Measurements from ENCODE around the gene SGIP1. TPM values are rescaled to one million over a fixed set of nuclear protein-coding genes. Genes with fewer than 3 reads are reported as not detected.

Gene SGIP1
- total RNA-seq, 1 donor from 2014 or later = 0.79 TPM

DNA sequence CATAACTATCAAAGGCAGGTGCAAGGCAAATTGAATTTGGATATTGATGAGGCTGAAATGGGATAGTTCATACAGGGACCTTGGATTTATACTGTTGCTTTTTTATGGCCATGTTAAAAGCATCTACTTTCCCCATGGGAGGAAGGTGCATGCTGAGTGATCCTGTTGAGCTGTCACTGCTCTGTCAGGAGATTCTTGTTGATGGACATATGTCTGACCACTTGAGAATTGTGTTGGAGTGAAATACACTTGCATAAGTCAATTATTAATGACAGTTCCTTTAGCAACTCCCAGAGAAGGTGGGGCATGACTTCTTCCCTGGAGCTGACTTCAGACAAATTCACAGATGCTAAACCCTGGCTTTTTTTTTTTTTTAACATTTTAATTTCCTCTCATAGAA is 159.9 kb downstream of the SGIP1 start:
- no peak overlapping the region for H3K4me3 ChIP-seq (ENCODE audit: low read depth, low read length)
- DNase-seq (ENCODE audit: low read depth) (no peak), FAIRE-seq (no peak)
- no peaks in the 10 kb centered on the region for H3K27me3 ChIP-seq (ENCODE audit: control insufficient read depth, insufficient read depth, low read length)
- H3K36me3 ChIP-seq (ENCODE audit: control insufficient read depth, insufficient read depth, low read length) = no peaks in the 10 kb centered on the region
- TF ChIP-seq, protein P1, sequence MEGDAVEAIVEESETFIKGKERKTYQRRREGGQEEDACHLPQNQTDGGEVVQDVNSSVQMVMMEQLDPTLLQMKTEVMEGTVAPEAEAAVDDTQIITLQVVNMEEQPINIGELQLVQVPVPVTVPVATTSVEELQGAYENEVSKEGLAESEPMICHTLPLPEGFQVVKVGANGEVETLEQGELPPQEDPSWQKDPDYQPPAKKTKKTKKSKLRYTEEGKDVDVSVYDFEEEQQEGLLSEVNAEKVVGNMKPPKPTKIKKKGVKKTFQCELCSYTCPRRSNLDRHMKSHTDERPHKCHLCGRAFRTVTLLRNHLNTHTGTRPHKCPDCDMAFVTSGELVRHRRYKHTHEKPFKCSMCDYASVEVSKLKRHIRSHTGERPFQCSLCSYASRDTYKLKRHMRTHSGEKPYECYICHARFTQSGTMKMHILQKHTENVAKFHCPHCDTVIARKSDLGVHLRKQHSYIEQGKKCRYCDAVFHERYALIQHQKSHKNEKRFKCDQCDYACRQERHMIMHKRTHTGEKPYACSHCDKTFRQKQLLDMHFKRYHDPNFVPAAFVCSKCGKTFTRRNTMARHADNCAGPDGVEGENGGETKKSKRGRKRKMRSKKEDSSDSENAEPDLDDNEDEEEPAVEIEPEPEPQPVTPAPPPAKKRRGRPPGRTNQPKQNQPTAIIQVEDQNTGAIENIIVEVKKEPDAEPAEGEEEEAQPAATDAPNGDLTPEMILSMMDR (IDR thresholded peaks at IDR 0.05; ENCODE audit: insufficient read depth, low read length, severe bottlenecking) = no peak

DNA sequence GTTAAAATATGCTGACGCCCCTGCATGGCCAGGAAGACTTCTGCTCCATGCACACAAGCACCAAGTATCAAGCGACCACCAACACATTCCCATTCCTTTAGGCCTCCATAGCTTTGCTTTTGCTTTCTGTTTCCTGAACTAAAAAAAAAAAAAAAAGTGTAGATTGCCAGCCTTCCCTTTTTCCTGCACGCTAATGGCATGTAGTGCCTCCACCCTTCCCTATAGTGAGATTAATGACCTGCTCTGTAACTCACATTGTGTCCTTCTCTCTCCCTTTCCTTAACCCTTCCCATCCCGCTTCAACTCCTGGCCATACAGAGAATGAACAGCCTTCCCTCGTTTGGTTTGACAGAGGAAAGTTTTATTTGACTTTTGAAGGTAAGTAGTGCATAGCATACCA is 161.2 kb downstream of the SGIP1 start:
- Histone ChIP-seq H3K27me3 (ENCODE audit: control insufficient read depth, insufficient read depth, low read length) (no peaks in the 10 kb centered on the region), H3K4me3 (ENCODE audit: low read depth, low read length) (no peak overlapping the region), H3K36me3 (ENCODE audit: control insufficient read depth, insufficient read depth, low read length) (no peaks in the 10 kb centered on the region)
- TF ChIP-seq, protein P1 (IDR thresholded peaks at IDR 0.05; ENCODE audit: insufficient read depth, low read length, severe bottlenecking) = no peak
- no peak for FAIRE-seq
- no peak for DNase-seq (ENCODE audit: low read depth)

DNA sequence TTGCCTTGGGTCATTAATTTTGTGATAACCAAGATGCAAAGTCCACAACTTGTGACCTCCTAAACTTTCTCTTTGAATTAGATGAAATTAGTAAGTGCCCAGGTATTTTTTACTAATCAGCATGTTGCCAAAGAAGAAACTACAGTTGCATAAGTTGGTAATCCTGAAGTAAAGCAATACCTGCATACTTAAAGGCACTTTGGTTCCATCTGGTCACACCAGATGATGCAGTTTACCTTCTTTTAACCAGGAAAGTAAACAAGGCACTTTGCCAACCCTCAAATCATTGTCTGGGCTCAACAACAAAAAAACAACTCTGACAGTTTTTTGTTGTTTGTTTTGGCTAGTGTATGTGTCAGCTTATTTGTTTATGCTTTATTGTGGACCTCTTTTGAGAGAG is 162.8 kb downstream of the SGIP1 start:
- DNase-seq (ENCODE audit: low read depth) (peak; percentile 50), FAIRE-seq (no peak)
- TF ChIP-seq, protein P1 (IDR thresholded peaks at IDR 0.05; ENCODE audit: insufficient read depth, low read length, severe bottlenecking) = no peak
- Histone ChIP-seq H3K27me3 (ENCODE audit: control insufficient read depth, insufficient read depth, low read length) (no peaks in the 10 kb centered on the region), H3K4me3 (ENCODE audit: low read depth, low read length) (no peak overlapping the region), H3K36me3 (ENCODE audit: control insufficient read depth, insufficient read depth, low read length) (no peaks in the 10 kb centered on the region)

DNA sequence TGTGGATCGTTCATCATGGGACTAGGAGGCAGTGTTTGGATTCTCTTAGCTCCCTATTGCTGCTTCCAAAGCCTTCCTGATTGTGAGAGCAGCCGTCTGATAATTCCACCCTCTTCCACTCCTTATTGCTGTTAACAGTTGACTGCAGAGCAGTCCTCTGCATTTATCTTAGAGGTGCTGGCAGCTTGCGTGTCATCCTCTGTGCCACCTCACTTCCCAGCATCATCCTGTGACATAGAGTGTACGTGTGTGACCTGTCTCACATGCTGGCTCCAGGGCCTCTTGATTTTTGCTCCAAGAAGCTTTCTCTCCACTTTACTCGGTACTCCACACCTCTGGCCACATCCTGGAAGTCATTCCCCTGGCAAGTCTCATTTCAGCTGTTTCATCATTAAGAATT is 165.3 kb downstream of the SGIP1 start:
- TF ChIP-seq, protein P1 (IDR thresholded peaks at IDR 0.05; ENCODE audit: insufficient read depth, low read length, severe bottlenecking) = no peak
- FAIRE-seq (peak; percentile 79), DNase-seq (ENCODE audit: low read depth) (no peak)
- no peak overlapping the region for H3K4me3 ChIP-seq (ENCODE audit: low read depth, low read length)
- H3K27me3 ChIP-seq (ENCODE audit: control insufficient read depth, insufficient read depth, low read length) = no peaks in the 10 kb centered on the region
- H3K36me3 ChIP-seq (ENCODE audit: control insufficient read depth, insufficient read depth, low read length) = no peaks in the 10 kb centered on the region

DNA sequence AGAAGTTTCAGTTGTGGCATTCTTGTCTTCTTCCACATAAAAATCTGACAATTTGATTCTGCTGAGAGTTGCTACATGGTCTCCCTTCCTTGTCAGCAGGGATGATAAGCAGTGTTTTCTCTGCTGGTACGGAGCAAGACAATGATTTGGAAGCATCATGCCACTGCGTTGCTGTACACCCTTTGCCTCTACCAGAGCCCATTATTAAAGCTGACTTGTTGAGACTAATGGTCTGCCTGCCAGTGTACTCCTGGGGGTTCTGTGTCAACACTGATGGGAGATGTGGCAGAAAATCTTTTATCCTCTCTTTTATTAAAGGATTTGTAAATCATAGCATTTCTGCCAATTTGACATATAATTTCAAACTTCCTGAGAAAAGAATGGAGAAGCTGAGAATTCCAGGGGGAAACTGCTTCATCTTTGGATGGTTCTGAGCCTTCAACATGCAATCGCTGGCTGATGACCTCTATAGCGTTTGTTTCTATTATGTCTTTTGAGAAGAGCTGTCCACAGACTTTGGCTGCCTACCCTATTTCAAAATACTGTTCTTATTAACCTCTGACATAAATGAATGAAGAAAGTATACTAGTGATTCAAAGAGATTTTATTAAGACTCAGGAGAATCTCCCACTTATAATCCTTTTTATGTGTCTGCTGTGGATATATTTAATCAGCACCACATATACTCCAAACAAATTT is 170.4 kb downstream of the SGIP1 start:
- TF ChIP-seq, protein P1 (IDR thresholded peaks at IDR 0.05; ENCODE audit: insufficient read depth, low read length, severe bottlenecking) = no peak
- H3K27me3 ChIP-seq (ENCODE audit: control insufficient read depth, insufficient read depth, low read length) = no peaks in the 10 kb centered on the region
- H3K4me3 ChIP-seq (ENCODE audit: low read depth, low read length) = no peak overlapping the region
- FAIRE-seq (no peak), DNase-seq (ENCODE audit: low read depth) (no peak)
- no peaks in the 10 kb centered on the region for H3K36me3 ChIP-seq (ENCODE audit: control insufficient read depth, insufficient read depth, low read length)

DNA sequence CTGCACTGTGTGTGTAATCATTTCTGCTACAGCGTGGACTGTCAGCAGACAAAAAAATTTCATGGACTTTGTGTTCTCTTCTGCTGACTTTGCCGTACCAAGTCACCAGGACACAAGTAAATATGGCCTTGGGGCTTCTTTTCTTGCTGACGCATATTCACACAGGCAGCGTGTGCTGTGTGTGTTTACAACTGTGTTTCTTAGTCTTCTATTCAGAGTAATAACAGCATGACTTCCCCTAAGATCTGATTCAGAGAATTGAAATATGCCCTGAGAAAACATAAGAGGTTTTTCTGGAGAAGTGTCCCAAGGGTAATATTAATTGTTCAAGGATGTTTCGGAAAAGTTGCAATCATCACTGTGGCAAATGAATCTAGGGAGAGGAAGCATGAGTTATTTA is 171.2 kb downstream of the SGIP1 start:
- FAIRE-seq (no peak), DNase-seq (ENCODE audit: low read depth) (peak; percentile 35)
- no peaks in the 10 kb centered on the region for H3K27me3 ChIP-seq (ENCODE audit: control insufficient read depth, insufficient read depth, low read length)
- H3K4me3 ChIP-seq (ENCODE audit: low read depth, low read length) = no peak overlapping the region
- H3K36me3 ChIP-seq (ENCODE audit: control insufficient read depth, insufficient read depth, low read length) = no peaks in the 10 kb centered on the region
- TF ChIP-seq, protein P1 (IDR thresholded peaks at IDR 0.05; ENCODE audit: insufficient read depth, low read length, severe bottlenecking) = no peak
